Activated CD8-positive, alpha-beta T cell treated with anti-CD3 and anti-CD28 coated beads for 36 hours (primary cell): ENCODE results near the gene GRIK3. TPM values are rescaled to one million over a fixed set of nuclear protein-coding genes. Genes with fewer than 3 reads are reported as not detected.

Experiments
- ATAC-seq: fragments of 200-7000 bp; cut with Tn5 transposase; one replicate; pipeline ENCODE4 v1.10.0; 2021; ENCODE audit warnings: mild to moderate bottlenecking, moderate library complexity
- CTCF ChIA-PET: fragments of 350-600 bp; sonication (Branson Sonifier 250); formaldehyde crosslinking; loops from one replicate; lab custom pipeline; 2021; ENCODE audit warnings: antibody characterized with exemption; lab: Charles Lee
- POLR2A ChIA-PET: fragments of 350-600 bp; sonication (Branson Sonifier 250); formaldehyde crosslinking; loops from one replicate; lab custom pipeline; 2021; ENCODE audit warnings: antibody characterized with exemption; lab: Charles Lee
- DNase-seq: peaks from one replicate; pipeline ENCODE4 v3.0.0-alpha.2; 2020
- H3K27ac Mint-ChIP-seq: one replicate; pipeline ENCODE4 v1.8.0; 2021; ENCODE audit warnings: mild to moderate bottlenecking, mixed read lengths
- H3K27me3 Mint-ChIP-seq: one replicate; pipeline ENCODE4 v1.8.0; 2021; ENCODE audit warnings: mixed read lengths
- H3K36me3 Mint-ChIP-seq: one replicate; pipeline ENCODE4 v1.8.0; 2021; ENCODE audit warnings: low read depth, mixed read lengths
- H3K4me1 Mint-ChIP-seq: one replicate; pipeline ENCODE4 v1.8.0; 2021; ENCODE audit warnings: low read depth, mixed read lengths
- H3K4me3 Mint-ChIP-seq: one replicate; pipeline ENCODE4 v1.8.0; 2021; ENCODE audit warnings: mild to moderate bottlenecking, moderate library complexity, mixed read lengths
- H3K9me3 Mint-ChIP-seq: one replicate; pipeline ENCODE4 v1.8.0; 2021; ENCODE audit warnings: mixed read lengths
- CTCF ChIP-seq: fragments of 200-600 bp; IDR thresholded peaks from one replicate; pipeline ENCODE4 v1.8.0; 2022; ENCODE audit warnings: antibody characterized with exemption, mild to moderate bottlenecking
- intact Hi-C: fragments of 100-400 bp; cut with micrococcal nuclease; formaldehyde crosslinking; loops from one replicate; pipeline ENCODE4 v1.10.0; 2022
- total RNA-seq, 2 experiments: library from RNA; stranded (reverse); gene quantifications; one replicate each; pipeline ENCODE4 v1.2.3, GENCODE V29; 2021

GRIK3 gene
- total RNA-seq, 2 experiments from 2014 or later: not detected

- ChIA-PET CTCF (no interaction called here), POLR2A (no interaction called here)
Observed at GRCh38 chr1:36805979-36806640, 228.2 kb downstream of the GRIK3 start.

GRCh38 chr1:36804669-36805314 lies 229.5 kb downstream of the GRIK3 start:
- H3K27ac Mint-ChIP-seq: no peak overlapping the region
- no peak overlapping the region for H3K4me3 Mint-ChIP-seq
- H3K9me3 Mint-ChIP-seq: no peaks in the 10 kb centered on the region
- no peak for TF ChIP-seq CTCF
- DNase-seq: no peak
- no peak for ATAC-seq
- ChIA-PET POLR2A (no interaction called here), CTCF (no interaction called here)
- peaks cover 5% of the 10 kb centered on the region for H3K27me3 Mint-ChIP-seq
- H3K36me3 Mint-ChIP-seq: no peaks in the 10 kb centered on the region
- H3K4me1 Mint-ChIP-seq: no peaks in the 10 kb centered on the region
- intact Hi-C loops: no loop called here

More at GRCh38 chr1:36805979-36806640, 228.2 kb downstream of the GRIK3 start:
- Mint-ChIP-seq H3K9me3 (no peaks in the 10 kb centered on the region), H3K36me3 (no peaks in the 10 kb centered on the region), H3K4me1 (no peaks in the 10 kb centered on the region), H3K4me3 (no peak overlapping the region), H3K27me3 (peaks cover 5% of the 10 kb centered on the region), H3K27ac (no peak overlapping the region)
- DNase-seq (no peak), ATAC-seq (no peak)
- intact Hi-C loops: no loop called here
- no peak for TF ChIP-seq CTCF

GRCh38 chr1:36803868-36804570 lies 230.3 kb downstream of the GRIK3 start:
- Mint-ChIP-seq H3K36me3 (no peaks in the 10 kb centered on the region), H3K4me1 (no peaks in the 10 kb centered on the region), H3K27ac (no peak overlapping the region), H3K9me3 (no peaks in the 10 kb centered on the region), H3K4me3 (no peak overlapping the region), H3K27me3 (peaks cover 5% of the 10 kb centered on the region)
- no peak for TF ChIP-seq CTCF
- no peak for DNase-seq
- ChIA-PET POLR2A (no interaction called here), CTCF (no interaction called here)
- intact Hi-C loops: no loop called here
- no peak for ATAC-seq

GRCh38 chr1:36802018-36802417 lies 232.3 kb downstream of the GRIK3 start:
- CTCF ChIA-PET: no interaction called here
- no peaks in the 10 kb centered on the region for H3K4me1 Mint-ChIP-seq
- ATAC-seq: no peak
- intact Hi-C loops: no loop called here
- no peaks in the 10 kb centered on the region for H3K9me3 Mint-ChIP-seq
- H3K27me3 Mint-ChIP-seq: peaks cover 5% of the 10 kb centered on the region
- no peak overlapping the region for H3K27ac Mint-ChIP-seq
- H3K36me3 Mint-ChIP-seq: no peaks in the 10 kb centered on the region
- POLR2A ChIA-PET: no interaction called here
- no peak overlapping the region for H3K4me3 Mint-ChIP-seq
- no peak for DNase-seq
- no peak for TF ChIP-seq CTCF

GRCh38 chr1:36797761-36798160 lies 236.6 kb downstream of the GRIK3 start:
- no peaks in the 10 kb centered on the region for H3K27me3 Mint-ChIP-seq
- CTCF ChIA-PET: no interaction called here

More at GRCh38 chr1:36797761-36798160, 236.6 kb downstream of the GRIK3 start:
- Mint-ChIP-seq H3K9me3 (no peaks in the 10 kb centered on the region), H3K4me1 (no peaks in the 10 kb centered on the region), H3K4me3 (no peak overlapping the region), H3K36me3 (no peaks in the 10 kb centered on the region), H3K27ac (no peak overlapping the region)
- intact Hi-C loops: no loop called here
- no peak for ATAC-seq
- POLR2A ChIA-PET: no interaction called here
- no peak for TF ChIP-seq CTCF
- no peak for DNase-seq
